Activated CD4-positive, alpha-beta T cell treated with anti-CD3 and anti-CD28 coated beads, Interleukin-2, amount 10 ng/mL, durations not matched to agents 24 days and 14 days (primary cell): Measurements from ENCODE around the gene MADD. TPM values are rescaled to one million over a fixed set of nuclear protein-coding genes. Genes with fewer than 3 reads are reported as not detected.

Experiments used
- DNase-seq: peaks from one replicate; pipeline ENCODE4 v3.0.0; 2022
- H3K27ac Mint-ChIP-seq: one replicate; pipeline ENCODE4 v1.8.0; 2022; ENCODE audit warnings: mild to moderate bottlenecking, mixed read lengths
- H3K27me3 Mint-ChIP-seq: one replicate; pipeline ENCODE4 v1.8.0; 2022; ENCODE audit warnings: mixed read lengths
- H3K36me3 Mint-ChIP-seq: one replicate; pipeline ENCODE4 v1.8.0; 2022; ENCODE audit warnings: low read depth, mild to moderate bottlenecking, mixed read lengths
- H3K4me1 Mint-ChIP-seq: one replicate; pipeline ENCODE4 v1.8.0; 2021; ENCODE audit warnings: mixed read lengths
- H3K4me3 Mint-ChIP-seq: one replicate; pipeline ENCODE4 v1.8.0; 2022; ENCODE audit warnings: mild to moderate bottlenecking, moderate library complexity, mixed read lengths
- H3K9me3 Mint-ChIP-seq: one replicate; pipeline ENCODE4 v1.8.0; 2021; ENCODE audit warnings: mixed read lengths
- intact Hi-C: fragments of 100-400 bp; cut with micrococcal nuclease; formaldehyde crosslinking; loops from one replicate; pipeline ENCODE4 v1.15.1; 2023
- total RNA-seq: library from RNA; stranded (reverse); gene quantifications from 2 replicates; pipeline ENCODE4 v1.2.3, GENCODE V29; 2022

MADD gene
- total RNA-seq, 1 donor from 2014 or later: 78.5 TPM

GRCh38 chr11:47271961-47272661 lies 2.2 kb downstream of the MADD start:
- Mint-ChIP-seq H3K9me3 (no peaks in the 10 kb centered on the region), H3K27ac (no peak overlapping the region), H3K27me3 (no peaks in the 10 kb centered on the region), H3K4me3 (peak overlapping the region; percentile 81), H3K4me1 (peaks cover 40% of the 10 kb centered on the region), H3K36me3 (peaks cover 30% of the 10 kb centered on the region)
- peak; percentile 65 for DNase-seq
- intact Hi-C loops: loop anchor here (5.0 kb wide), 1 partner anchor 40 kb away; no protein-coding TSS in a partner anchor

- intact Hi-C loops: loop anchor here (5.0 kb wide), 1 partner anchor 40 kb away; no protein-coding TSS in a partner anchor
- no peak overlapping the region for H3K27ac Mint-ChIP-seq
Measured at GRCh38 chr11:47272706-47273105, 2.8 kb downstream of the MADD start.

GRCh38 chr11:47274495-47275235 lies 4.7 kb downstream of the MADD start:
- intact Hi-C loops: loop anchor here (5.0 kb wide), 1 partner anchor 38 kb away; no protein-coding TSS in a partner anchor
- H3K36me3 Mint-ChIP-seq: peaks cover 48% of the 10 kb centered on the region
- H3K4me1 Mint-ChIP-seq: peaks cover 24% of the 10 kb centered on the region
- H3K27ac Mint-ChIP-seq: no peak overlapping the region
- H3K9me3 Mint-ChIP-seq: no peaks in the 10 kb centered on the region
- no peak overlapping the region for H3K4me3 Mint-ChIP-seq
- no peak for DNase-seq
- no peaks in the 10 kb centered on the region for H3K27me3 Mint-ChIP-seq

More at GRCh38 chr11:47272706-47273105, 2.8 kb downstream of the MADD start:
- no peak overlapping the region for H3K4me3 Mint-ChIP-seq
- H3K27me3 Mint-ChIP-seq: no peaks in the 10 kb centered on the region
- H3K36me3 Mint-ChIP-seq: peaks cover 33% of the 10 kb centered on the region
- no peak for DNase-seq
- no peaks in the 10 kb centered on the region for H3K9me3 Mint-ChIP-seq
- H3K4me1 Mint-ChIP-seq: peaks cover 40% of the 10 kb centered on the region

GRCh38 chr11:47276923-47277322 lies 7.0 kb downstream of the MADD start:
- Mint-ChIP-seq H3K36me3 (peaks cover 59% of the 10 kb centered on the region), H3K27me3 (no peaks in the 10 kb centered on the region), H3K27ac (no peak overlapping the region), H3K4me3 (no peak overlapping the region), H3K9me3 (no peaks in the 10 kb centered on the region), H3K4me1 (peaks cover 12% of the 10 kb centered on the region)
- intact Hi-C loops: no loop called here
- DNase-seq: no peak

- peaks cover 2% of the 10 kb centered on the region for H3K4me1 Mint-ChIP-seq
- DNase-seq: no peak
- intact Hi-C loops: no loop called here
- H3K4me3 Mint-ChIP-seq: no peak overlapping the region
- no peaks in the 10 kb centered on the region for H3K9me3 Mint-ChIP-seq
- H3K36me3 Mint-ChIP-seq: peaks cover 65% of the 10 kb centered on the region
- H3K27ac Mint-ChIP-seq: no peak overlapping the region
- H3K27me3 Mint-ChIP-seq: no peaks in the 10 kb centered on the region
Measured at GRCh38 chr11:47278058-47278457, 8.1 kb downstream of the MADD start.

GRCh38 chr11:47278769-47279168 lies 8.8 kb downstream of the MADD start:
- intact Hi-C loops: no loop called here
- H3K27ac Mint-ChIP-seq: no peak overlapping the region
- no peaks in the 10 kb centered on the region for H3K9me3 Mint-ChIP-seq
- peaks cover 65% of the 10 kb centered on the region for H3K36me3 Mint-ChIP-seq
- DNase-seq: no peak
- H3K27me3 Mint-ChIP-seq: no peaks in the 10 kb centered on the region
- H3K4me3 Mint-ChIP-seq: no peak overlapping the region
- peaks cover 1% of the 10 kb centered on the region for H3K4me1 Mint-ChIP-seq

- H3K9me3 Mint-ChIP-seq: no peaks in the 10 kb centered on the region
- intact Hi-C loops: no loop called here
- H3K27ac Mint-ChIP-seq: no peak overlapping the region
- no peak for DNase-seq
- peaks cover 1% of the 10 kb centered on the region for H3K4me1 Mint-ChIP-seq
- no peak overlapping the region for H3K4me3 Mint-ChIP-seq
- no peaks in the 10 kb centered on the region for H3K27me3 Mint-ChIP-seq
- peaks cover 67% of the 10 kb centered on the region for H3K36me3 Mint-ChIP-seq
Measured at GRCh38 chr11:47280099-47280498, 10.2 kb downstream of the MADD start.

- DNase-seq: no peak
- Mint-ChIP-seq H3K27ac (no peak overlapping the region), H3K36me3 (peaks cover 69% of the 10 kb centered on the region), H3K4me3 (no peak overlapping the region), H3K27me3 (no peaks in the 10 kb centered on the region), H3K4me1 (peaks cover 1% of the 10 kb centered on the region), H3K9me3 (no peaks in the 10 kb centered on the region)
- intact Hi-C loops: no loop called here
Measured at GRCh38 chr11:47280860-47281259, 10.9 kb downstream of the MADD start.

GRCh38 chr11:47282462-47282861 lies 12.5 kb downstream of the MADD start:
- Mint-ChIP-seq H3K36me3 (peaks cover 67% of the 10 kb centered on the region), H3K9me3 (no peaks in the 10 kb centered on the region), H3K4me1 (no peaks in the 10 kb centered on the region), H3K27me3 (no peaks in the 10 kb centered on the region), H3K4me3 (no peak overlapping the region), H3K27ac (no peak overlapping the region)
- intact Hi-C loops: no loop called here
- DNase-seq: no peak

- intact Hi-C loops: no loop called here
- Mint-ChIP-seq H3K4me3 (no peak overlapping the region), H3K9me3 (no peaks in the 10 kb centered on the region), H3K4me1 (no peaks in the 10 kb centered on the region), H3K27me3 (no peaks in the 10 kb centered on the region), H3K27ac (no peak overlapping the region), H3K36me3 (peaks cover 71% of the 10 kb centered on the region)
- no peak for DNase-seq
Measured at GRCh38 chr11:47284151-47284550, 14.2 kb downstream of the MADD start.

GRCh38 chr11:47285969-47286770 lies 16.2 kb downstream of the MADD start:
- Mint-ChIP-seq H3K4me3 (no peak overlapping the region), H3K36me3 (peaks cover 78% of the 10 kb centered on the region), H3K27ac (no peak overlapping the region), H3K27me3 (no peaks in the 10 kb centered on the region), H3K4me1 (no peaks in the 10 kb centered on the region), H3K9me3 (no peaks in the 10 kb centered on the region)
- no peak for DNase-seq
- intact Hi-C loops: no loop called here

- intact Hi-C loops: no loop called here
- Mint-ChIP-seq H3K4me1 (no peaks in the 10 kb centered on the region), H3K36me3 (peaks cover 84% of the 10 kb centered on the region), H3K27me3 (no peaks in the 10 kb centered on the region), H3K27ac (no peak overlapping the region), H3K9me3 (no peaks in the 10 kb centered on the region), H3K4me3 (no peak overlapping the region)
- DNase-seq: no peak
Measured at GRCh38 chr11:47288066-47288465, 18.1 kb downstream of the MADD start.

- intact Hi-C loops: no loop called here
- H3K36me3 Mint-ChIP-seq: peaks cover 80% of the 10 kb centered on the region
- no peaks in the 10 kb centered on the region for H3K4me1 Mint-ChIP-seq
- H3K27me3 Mint-ChIP-seq: no peaks in the 10 kb centered on the region
- no peaks in the 10 kb centered on the region for H3K9me3 Mint-ChIP-seq
- H3K4me3 Mint-ChIP-seq: no peak overlapping the region
- no peak for DNase-seq
- no peak overlapping the region for H3K27ac Mint-ChIP-seq
Measured at GRCh38 chr11:47289856-47290255, 19.9 kb downstream of the MADD start.

GRCh38 chr11:47295385-47295784 lies 25.5 kb downstream of the MADD start:
- H3K9me3 Mint-ChIP-seq: peaks cover 11% of the 10 kb centered on the region
- peaks cover 2% of the 10 kb centered on the region for H3K4me1 Mint-ChIP-seq
- no peaks in the 10 kb centered on the region for H3K27me3 Mint-ChIP-seq
- peaks cover 77% of the 10 kb centered on the region for H3K36me3 Mint-ChIP-seq
- no peak overlapping the region for H3K27ac Mint-ChIP-seq
- H3K4me3 Mint-ChIP-seq: no peak overlapping the region
- intact Hi-C loops: no loop called here
- no peak for DNase-seq
